Measurements from ENCODE around the gene CDC45.

Gene CDC45

DNA sequence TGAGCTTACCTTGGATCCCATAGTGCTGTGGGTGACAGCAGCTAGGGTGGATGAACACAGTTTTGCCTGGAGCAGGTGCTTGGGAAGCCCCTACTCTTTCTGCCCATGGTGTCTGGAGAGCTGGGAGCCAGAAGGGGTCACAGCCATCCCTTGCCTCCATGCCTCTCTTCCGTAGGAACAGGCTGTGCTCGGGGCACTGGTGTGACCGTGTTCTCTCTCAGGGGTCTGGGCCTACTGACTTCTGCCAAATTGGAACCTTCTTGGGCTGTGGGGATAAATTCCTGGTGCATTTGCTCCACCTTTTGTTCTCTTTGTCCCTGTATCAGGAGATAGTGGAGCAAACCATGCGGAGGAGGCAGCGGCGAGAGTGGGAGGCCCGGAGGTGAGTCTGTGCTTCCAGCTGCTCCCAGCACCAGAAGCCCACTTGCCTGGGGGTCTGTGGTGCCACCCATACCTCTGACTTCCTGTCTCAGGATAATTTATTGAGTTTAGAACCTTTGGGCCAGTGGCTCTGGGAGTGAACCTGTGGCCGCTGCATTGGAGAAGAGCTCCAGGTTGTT lies 14.4 kb downstream of the CDC45 start:
- H3K9me3 ChIP-seq (ENCODE audit: control insufficient read depth, low read length): no peaks in the 10 kb centered on the region
- H3K4me3 ChIP-seq (ENCODE audit: low read length): no peak overlapping the region

DNA sequence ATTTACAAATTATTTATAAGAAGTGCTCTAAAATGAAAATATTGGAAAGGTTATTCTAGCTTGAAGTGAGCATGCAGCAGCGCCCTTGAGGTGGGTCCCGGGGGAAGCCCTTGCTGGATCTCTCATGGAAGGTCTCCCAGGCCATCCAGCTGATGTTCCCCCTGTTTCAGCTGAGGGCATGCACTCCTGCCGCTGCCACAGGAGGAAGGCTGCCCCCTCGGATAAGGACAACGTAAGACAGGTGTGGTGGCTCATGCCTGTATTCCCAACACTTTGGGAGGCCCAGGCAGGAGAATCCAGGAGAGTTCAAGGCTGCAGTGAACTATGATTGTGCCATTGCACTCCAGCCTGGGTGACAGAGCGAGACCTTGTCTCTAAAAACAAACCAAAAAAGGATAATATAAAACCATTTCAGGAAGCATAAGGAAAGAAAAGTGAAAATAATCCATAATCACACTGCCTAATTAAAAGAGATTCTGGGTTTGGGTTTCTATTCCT lies 15.0 kb downstream of the CDC45 start:
- Histone ChIP-seq H3K4me3 (ENCODE audit: low read length) (no peak overlapping the region), H3K4me1 (ENCODE audit: control insufficient read depth, insufficient read depth, low read length) (no peaks in the 10 kb centered on the region), H3K36me3 (ENCODE audit: control insufficient read depth, insufficient read depth, low read length) (no peaks in the 10 kb centered on the region), H3K9me3 (ENCODE audit: control insufficient read depth, low read length) (no peaks in the 10 kb centered on the region), H3K27me3 (ENCODE audit: control insufficient read depth, insufficient read depth, low read length) (no peaks in the 10 kb centered on the region), H3K9ac (ENCODE audit: low read length) (no peak overlapping the region)

More for the DNA sequence above, 14.4 kb downstream of the CDC45 start:
- Histone ChIP-seq H3K4me1 (ENCODE audit: control insufficient read depth, insufficient read depth, low read length) (no peaks in the 10 kb centered on the region), H3K36me3 (ENCODE audit: control insufficient read depth, insufficient read depth, low read length) (no peaks in the 10 kb centered on the region), H3K27me3 (ENCODE audit: control insufficient read depth, insufficient read depth, low read length) (no peaks in the 10 kb centered on the region), H3K9ac (ENCODE audit: low read length) (no peak overlapping the region)

GRCh38 chr22:19495562-19496323 lies 16.0 kb downstream of the CDC45 start:
- H3K4me1 ChIP-seq (ENCODE audit: control insufficient read depth, insufficient read depth, low read length): no peaks in the 10 kb centered on the region
- no peaks in the 10 kb centered on the region for H3K9me3 ChIP-seq (ENCODE audit: control insufficient read depth, low read length)
- H3K4me3 ChIP-seq (ENCODE audit: low read length): no peak overlapping the region
- no peak overlapping the region for H3K9ac ChIP-seq (ENCODE audit: low read length)
- no peaks in the 10 kb centered on the region for H3K27me3 ChIP-seq (ENCODE audit: control insufficient read depth, insufficient read depth, low read length)
- no peaks in the 10 kb centered on the region for H3K36me3 ChIP-seq (ENCODE audit: control insufficient read depth, insufficient read depth, low read length)

DNA sequence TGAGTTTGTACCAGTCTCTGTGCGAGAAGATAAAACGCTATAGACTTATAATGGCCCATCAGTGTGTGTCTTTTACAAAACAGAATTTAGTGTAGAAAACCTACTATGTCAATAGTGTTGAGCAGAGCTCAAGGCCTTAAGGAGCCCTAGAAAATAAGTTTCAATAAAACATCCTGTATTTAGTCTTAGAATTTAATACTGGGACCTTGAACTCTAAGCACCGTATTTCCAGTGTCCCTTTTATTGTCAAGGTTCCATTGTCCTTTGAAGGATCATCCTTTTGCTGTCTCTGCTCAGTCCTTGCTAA lies 16.6 kb downstream of the CDC45 start:
- Histone ChIP-seq H3K27me3 (ENCODE audit: control insufficient read depth, insufficient read depth, low read length) (no peaks in the 10 kb centered on the region), H3K4me1 (ENCODE audit: control insufficient read depth, insufficient read depth, low read length) (no peaks in the 10 kb centered on the region), H3K9ac (ENCODE audit: low read length) (no peak overlapping the region), H3K9me3 (ENCODE audit: control insufficient read depth, low read length) (no peaks in the 10 kb centered on the region), H3K4me3 (ENCODE audit: low read length) (no peak overlapping the region), H3K36me3 (ENCODE audit: control insufficient read depth, insufficient read depth, low read length) (no peaks in the 10 kb centered on the region)

DNA sequence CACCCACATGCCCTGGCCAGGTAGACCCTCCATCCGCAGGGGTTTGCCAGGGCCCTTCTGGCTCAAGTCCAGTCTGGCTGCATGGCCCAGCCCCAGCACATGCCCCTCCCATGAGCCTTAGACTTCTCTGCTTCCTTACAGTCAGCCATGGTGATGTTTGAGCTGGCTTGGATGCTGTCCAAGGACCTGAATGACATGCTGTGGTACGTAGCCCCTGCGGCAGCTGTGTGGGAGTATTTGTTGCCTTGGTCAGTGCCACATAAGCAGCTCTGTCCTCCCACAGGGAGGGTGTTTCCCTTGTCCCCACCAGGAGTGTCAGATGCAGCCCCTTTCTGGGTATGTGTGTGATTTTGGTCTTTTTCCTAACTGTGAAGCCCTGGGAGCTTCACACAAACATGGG lies 17.5 kb downstream of the CDC45 start:
- Histone ChIP-seq H3K4me1 (ENCODE audit: control insufficient read depth, insufficient read depth, low read length) (no peaks in the 10 kb centered on the region), H3K27me3 (ENCODE audit: control insufficient read depth, insufficient read depth, low read length) (no peaks in the 10 kb centered on the region), H3K9ac (ENCODE audit: low read length) (no peak overlapping the region), H3K4me3 (ENCODE audit: low read length) (no peak overlapping the region), H3K9me3 (ENCODE audit: control insufficient read depth, low read length) (no peaks in the 10 kb centered on the region), H3K36me3 (ENCODE audit: control insufficient read depth, insufficient read depth, low read length) (no peaks in the 10 kb centered on the region)

DNA sequence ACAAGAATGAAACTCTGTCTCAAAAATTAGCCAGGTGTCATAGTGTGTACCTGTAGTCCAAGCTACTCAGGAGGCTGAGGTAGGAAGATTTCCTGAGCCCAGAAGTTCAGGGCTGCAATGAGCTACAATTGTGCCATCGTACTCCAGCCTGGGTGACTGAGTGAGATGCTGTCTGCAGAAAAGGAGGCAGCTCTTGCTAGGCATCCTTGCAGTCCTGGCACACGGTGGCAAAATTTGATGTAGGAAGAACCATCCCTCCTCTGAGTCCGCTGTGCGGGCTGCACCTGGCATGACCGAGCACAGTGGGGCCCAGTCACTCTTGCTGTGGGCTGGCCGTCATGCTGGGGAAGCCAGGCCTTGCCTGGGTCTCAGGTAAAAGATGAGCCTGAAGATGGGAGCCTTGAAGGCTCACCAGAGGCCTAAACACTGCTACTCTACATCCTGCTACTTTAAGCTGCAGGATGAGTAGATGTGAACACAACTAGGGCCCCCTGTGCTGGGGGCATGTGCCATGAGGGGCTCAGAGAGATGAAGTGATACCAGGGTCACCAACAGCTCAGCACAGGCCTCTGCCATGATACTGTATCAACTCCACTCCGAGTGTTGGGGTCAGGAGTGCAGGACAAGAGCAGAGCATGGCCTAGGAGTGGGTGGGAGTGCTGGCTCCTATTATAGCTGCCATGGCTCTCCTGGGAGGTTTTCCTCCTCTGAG lies 18.6 kb downstream of the CDC45 start:
- no peaks in the 10 kb centered on the region for H3K4me1 ChIP-seq (ENCODE audit: control insufficient read depth, insufficient read depth, low read length)
- H3K36me3 ChIP-seq (ENCODE audit: control insufficient read depth, insufficient read depth, low read length): no peaks in the 10 kb centered on the region
- H3K27me3 ChIP-seq (ENCODE audit: control insufficient read depth, insufficient read depth, low read length): no peaks in the 10 kb centered on the region
- no peaks in the 10 kb centered on the region for H3K9me3 ChIP-seq (ENCODE audit: control insufficient read depth, low read length)
- no peak overlapping the region for H3K9ac ChIP-seq (ENCODE audit: low read length)
- H3K4me3 ChIP-seq (ENCODE audit: low read length): no peak overlapping the region

DNA sequence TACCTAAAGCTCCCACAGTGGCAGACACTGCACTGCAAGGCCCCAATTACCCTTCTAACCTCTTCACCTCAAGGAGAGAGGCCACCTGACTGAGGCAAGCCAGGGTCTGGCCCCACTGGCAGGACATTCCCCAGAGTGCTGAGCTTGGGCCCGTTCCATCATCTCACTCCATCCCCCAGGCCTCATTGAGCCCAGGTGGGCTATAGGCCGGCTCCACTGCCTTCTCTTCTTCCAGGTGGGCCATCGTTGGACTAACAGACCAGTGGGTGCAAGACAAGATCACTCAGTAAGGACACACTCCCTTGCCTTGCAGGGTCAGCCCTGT lies 19.1 kb downstream of the CDC45 start:
- H3K27me3 ChIP-seq (ENCODE audit: control insufficient read depth, insufficient read depth, low read length): no peaks in the 10 kb centered on the region
- no peaks in the 10 kb centered on the region for H3K4me1 ChIP-seq (ENCODE audit: control insufficient read depth, insufficient read depth, low read length)
- no peaks in the 10 kb centered on the region for H3K9me3 ChIP-seq (ENCODE audit: control insufficient read depth, low read length)
- no peak overlapping the region for H3K4me3 ChIP-seq (ENCODE audit: low read length)
- no peaks in the 10 kb centered on the region for H3K36me3 ChIP-seq (ENCODE audit: control insufficient read depth, insufficient read depth, low read length)
- no peak overlapping the region for H3K9ac ChIP-seq (ENCODE audit: low read length)

GRCh38 chr22:19499236-19499879 lies 19.6 kb downstream of the CDC45 start:
- no peak overlapping the region for H3K4me3 ChIP-seq (ENCODE audit: low read length)
- H3K9ac ChIP-seq (ENCODE audit: low read length): no peak overlapping the region
- H3K36me3 ChIP-seq (ENCODE audit: control insufficient read depth, insufficient read depth, low read length): no peaks in the 10 kb centered on the region
- H3K4me1 ChIP-seq (ENCODE audit: control insufficient read depth, insufficient read depth, low read length): no peaks in the 10 kb centered on the region
- H3K27me3 ChIP-seq (ENCODE audit: control insufficient read depth, insufficient read depth, low read length): no peaks in the 10 kb centered on the region
- no peaks in the 10 kb centered on the region for H3K9me3 ChIP-seq (ENCODE audit: control insufficient read depth, low read length)

DNA sequence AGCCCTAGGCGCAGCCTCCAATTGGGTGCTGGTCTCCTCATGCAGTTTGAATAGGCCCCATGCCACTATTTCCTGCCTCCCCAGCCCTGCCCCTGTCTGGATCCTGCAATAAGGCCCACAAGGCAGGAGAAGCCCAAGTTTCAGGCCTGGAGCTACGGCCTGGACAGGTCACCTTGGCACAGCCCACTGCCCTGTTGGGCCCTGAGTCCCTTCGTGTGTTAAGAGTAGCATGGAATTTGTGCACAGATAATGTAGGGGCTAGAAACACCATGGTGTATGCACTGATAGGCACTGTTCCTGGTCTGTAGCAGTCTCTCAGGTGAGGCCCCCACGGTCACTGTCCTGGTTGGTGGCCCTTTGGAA lies 20.1 kb downstream of the CDC45 start:
- Histone ChIP-seq H3K36me3 (ENCODE audit: control insufficient read depth, insufficient read depth, low read length) (no peaks in the 10 kb centered on the region), H3K4me3 (ENCODE audit: low read length) (no peak overlapping the region), H3K9ac (ENCODE audit: low read length) (no peak overlapping the region), H3K4me1 (ENCODE audit: control insufficient read depth, insufficient read depth, low read length) (no peaks in the 10 kb centered on the region), H3K27me3 (ENCODE audit: control insufficient read depth, insufficient read depth, low read length) (no peaks in the 10 kb centered on the region), H3K9me3 (ENCODE audit: control insufficient read depth, low read length) (no peaks in the 10 kb centered on the region)

DNA sequence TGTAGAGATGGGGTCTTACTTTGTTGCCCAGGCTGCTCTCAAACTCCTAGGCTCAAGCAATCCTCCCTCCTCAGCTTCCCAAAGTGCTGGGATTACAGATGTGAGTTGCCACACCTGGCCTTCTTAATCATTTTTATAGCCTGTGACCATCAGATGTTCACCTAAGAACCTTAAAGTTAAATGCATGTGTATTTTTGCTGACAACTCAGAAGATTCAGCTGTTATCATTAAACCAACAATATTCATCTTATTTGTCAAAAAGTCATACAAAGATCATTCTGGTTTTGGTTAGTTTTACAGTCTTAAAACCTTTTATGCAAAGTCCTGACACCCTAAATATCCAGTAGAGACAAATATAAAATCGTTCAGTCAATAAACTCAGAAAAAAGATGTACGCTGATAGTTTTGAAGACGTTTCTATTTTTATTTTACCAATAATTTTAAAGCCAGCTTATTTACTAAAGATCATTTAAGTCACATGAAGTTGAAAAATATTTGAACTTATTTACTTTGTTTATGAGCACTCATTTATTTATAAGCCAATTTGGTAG lies 22.3 kb downstream of the CDC45 start:
- Histone ChIP-seq H3K36me3 (ENCODE audit: control insufficient read depth, insufficient read depth, low read length) (no peaks in the 10 kb centered on the region), H3K4me3 (ENCODE audit: low read length) (no peak overlapping the region), H3K4me1 (ENCODE audit: control insufficient read depth, insufficient read depth, low read length) (no peaks in the 10 kb centered on the region), H3K27me3 (ENCODE audit: control insufficient read depth, insufficient read depth, low read length) (no peaks in the 10 kb centered on the region), H3K9me3 (ENCODE audit: control insufficient read depth, low read length) (no peaks in the 10 kb centered on the region), H3K9ac (ENCODE audit: low read length) (no peak overlapping the region)

DNA sequence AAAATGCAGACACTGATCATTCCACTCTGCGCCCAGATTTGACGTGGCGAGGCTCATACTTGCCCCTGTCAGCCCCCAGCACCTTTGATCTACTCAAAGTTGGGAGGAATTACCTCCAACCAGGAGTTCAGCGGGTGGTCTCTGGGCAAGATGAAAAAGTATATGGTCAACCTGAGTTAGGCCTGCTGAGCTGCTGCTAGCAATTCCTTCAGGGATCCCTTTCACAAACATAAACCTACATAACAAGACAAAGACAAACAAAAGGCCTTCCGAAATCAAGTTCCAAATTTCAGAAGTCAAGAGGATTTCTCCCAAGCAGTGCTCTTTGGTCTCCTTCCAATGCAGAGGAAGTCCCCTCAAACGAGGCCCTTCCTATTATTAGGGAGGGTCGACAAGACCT lies 23.6 kb downstream of the CDC45 start:
- Histone ChIP-seq H3K9ac (ENCODE audit: low read length) (no peak overlapping the region), H3K27me3 (ENCODE audit: control insufficient read depth, insufficient read depth, low read length) (no peaks in the 10 kb centered on the region), H3K36me3 (ENCODE audit: control insufficient read depth, insufficient read depth, low read length) (no peaks in the 10 kb centered on the region), H3K9me3 (ENCODE audit: control insufficient read depth, low read length) (no peaks in the 10 kb centered on the region), H3K4me3 (ENCODE audit: low read length) (no peak overlapping the region), H3K4me1 (ENCODE audit: control insufficient read depth, insufficient read depth, low read length) (no peaks in the 10 kb centered on the region)

DNA sequence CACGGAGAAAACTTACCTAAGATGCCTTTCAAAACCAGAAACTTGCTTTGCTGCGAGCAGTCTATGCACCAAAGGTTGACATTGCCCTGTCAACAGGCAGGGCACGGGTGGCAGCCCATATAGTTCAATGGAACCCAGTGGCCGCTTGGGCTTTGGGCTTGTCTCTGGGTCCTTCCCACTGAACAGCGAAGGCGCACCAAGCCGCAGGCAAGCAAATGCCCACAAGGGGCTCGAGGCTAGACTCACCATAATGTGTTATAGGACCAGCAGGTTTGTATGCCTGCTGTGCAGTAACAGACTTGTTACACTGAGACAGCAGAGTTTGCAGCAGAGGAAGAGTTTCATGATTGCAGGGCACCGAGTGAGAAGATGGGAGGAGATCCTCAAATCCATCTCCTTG lies 24.1 kb downstream of the CDC45 start:
- Histone ChIP-seq H3K36me3 (ENCODE audit: control insufficient read depth, insufficient read depth, low read length) (no peaks in the 10 kb centered on the region), H3K27me3 (ENCODE audit: control insufficient read depth, insufficient read depth, low read length) (no peaks in the 10 kb centered on the region), H3K4me3 (ENCODE audit: low read length) (no peak overlapping the region), H3K9me3 (ENCODE audit: control insufficient read depth, low read length) (no peaks in the 10 kb centered on the region), H3K4me1 (ENCODE audit: control insufficient read depth, insufficient read depth, low read length) (no peaks in the 10 kb centered on the region), H3K9ac (ENCODE audit: low read length) (no peak overlapping the region)
